HG02759 (cell line): ENCODE data around the gene TLE1.

Source experiments
- ATAC-seq: cut with Tn5 transposase; IDR thresholded peaks from one replicate; pipeline ENCODE4 v1.9.1; 2021; ENCODE audit warnings: mild to moderate bottlenecking, moderate library complexity; ENCODE audit not compliant: unreplicated experiment

The TLE1 gene

GRCh38 chr9:81550207-81550583, 139.2 kb downstream of the TLE1 start:
- no peak for ATAC-seq

- no peak for ATAC-seq
Observed at GRCh38 chr9:81549500-81550206, 139.7 kb downstream of the TLE1 start.

GRCh38 chr9:81548911-81549310, 140.4 kb downstream of the TLE1 start:
- no peak for ATAC-seq

- no peak for ATAC-seq
Observed at GRCh38 chr9:81546489-81546888, 142.9 kb downstream of the TLE1 start.

GRCh38 chr9:81543695-81544094, 145.7 kb downstream of the TLE1 start:
- no peak for ATAC-seq

GRCh38 chr9:81542118-81542889, 147.0 kb downstream of the TLE1 start:
- no peak for ATAC-seq

GRCh38 chr9:81540142-81540710, 149.1 kb downstream of the TLE1 start:
- no peak for ATAC-seq

GRCh38 chr9:81539317-81539716, 150.0 kb downstream of the TLE1 start:
- no peak for ATAC-seq

GRCh38 chr9:81538890-81539289, 150.5 kb downstream of the TLE1 start:
- no peak for ATAC-seq

- no peak for ATAC-seq
Observed at GRCh38 chr9:81537964-81538363, 151.4 kb downstream of the TLE1 start.

GRCh38 chr9:81536242-81537025, 152.9 kb downstream of the TLE1 start:
- no peak for ATAC-seq

GRCh38 chr9:81535542-81536241, 153.7 kb downstream of the TLE1 start:
- no peak for ATAC-seq

- no peak for ATAC-seq
Observed at GRCh38 chr9:81534138-81534875, 155.0 kb downstream of the TLE1 start.
